H1 (cell line): ENCODE measurements around the gene DLX4. TPM values are rescaled to one million over a fixed set of nuclear protein-coding genes. Genes with fewer than 3 reads are reported as not detected.

Experiments used
- CTCF ChIA-PET: fragments of 300-600 bp; sonication (Branson Sonifier 250); formaldehyde crosslinking; loops from one replicate; lab custom pipeline; 2021; ENCODE audit not compliant: partially characterized antibody; lab: Charles Lee
- POLR2A ChIA-PET: fragments of 300-600 bp; sonication (Branson Sonifier 250); formaldehyde crosslinking; loops from one replicate; lab custom pipeline; 2021; ENCODE audit warnings: inconsistent platforms; ENCODE audit not compliant: partially characterized antibody; lab: Charles Lee
- DNase-seq, 2 experiments: peaks; one replicate each; pipeline versions ENCODE4 v3.0.0 to v3.0.0-alpha.2; 2010 to 2022; ENCODE audit warnings: low spot score in 2 of 2, low read depth in 1 of 2, mixed read lengths in 1 of 2
- FAIRE-seq: peaks from 2 replicates; lab custom pipeline; 2011; peaks lifted over from hg19 to GRCh38; lab: Jason Lieb, UNC
- H2AFZ ChIP-seq: 2 replicates; pipeline ENCODE4 v1.8.1; 2012; ENCODE audit warnings: low read length, inconsistent platforms
- H2AK5ac ChIP-seq: 2 replicates; pipeline ENCODE4 v1.6.1; 2013; ENCODE audit warnings: low read depth, low read length
- H2BK120ac ChIP-seq: replicated peaks from 2 replicates; pipeline ENCODE3; 2013; ENCODE audit warnings: low read depth, low read length, inconsistent platforms
- H2BK12ac ChIP-seq: 2 replicates; pipeline ENCODE4 v1.6.1; 2013; ENCODE audit warnings: low read depth, low read length
- H2BK15ac ChIP-seq: 2 replicates; pipeline ENCODE4 v1.6.1; 2013; ENCODE audit warnings: low read length
- H2BK20ac ChIP-seq: 2 replicates; pipeline ENCODE4 v1.6.1; 2013; ENCODE audit warnings: low read length
- H2BK5ac ChIP-seq: 2 replicates; pipeline ENCODE4 v1.6.1; 2013; ENCODE audit warnings: low read depth, low read length
- H3K14ac ChIP-seq: 2 replicates; pipeline ENCODE4 v1.6.1; 2013; ENCODE audit warnings: inconsistent platforms; ENCODE audit not compliant: insufficient read length
- H3K18ac ChIP-seq: 2 replicates; pipeline ENCODE4 v1.6.1; 2013; ENCODE audit warnings: low read length; ENCODE audit errors: extremely low read depth
- H3K23ac ChIP-seq: 2 replicates; pipeline ENCODE4 v1.6.1; 2013; ENCODE audit warnings: inconsistent platforms; ENCODE audit not compliant: insufficient read length
- H3K23me2 ChIP-seq: 2 replicates; pipeline ENCODE4 v1.6.1; 2013; ENCODE audit warnings: low read depth, low read length
- H3K27ac ChIP-seq: 2 replicates; pipeline ENCODE4 v1.6.1; 2011; ENCODE audit warnings: low read depth, low read length, inconsistent platforms
- H3K27me3 ChIP-seq, 4 experiments: replicated peaks in 1 of 4; 1 replicate in 1 of 4; 2 replicates in 3 of 4; pipeline versions ENCODE4 v1.6.1 to v1.8.1; 2011 to 2013; ENCODE audit warnings: low read length in 3 of 4, mild to moderate bottlenecking in 3 of 4, inconsistent platforms in 2 of 4, mixed read lengths in 2 of 4, moderate library complexity in 1 of 4; ENCODE audit not compliant: control insufficient read depth in 3 of 4, insufficient read depth in 3 of 4; ENCODE audit errors: extremely low read depth in 1 of 4
- H3K36me3 ChIP-seq, 4 experiments: 2 replicates each; pipeline versions ENCODE4 v1.6.1 to v1.8.1; 2011 to 2013; ENCODE audit warnings: mild to moderate bottlenecking in 4 of 4, low read length in 3 of 4, moderate library complexity in 2 of 4, control low read depth in 1 of 4, inconsistent platforms in 1 of 4; ENCODE audit not compliant: insufficient read depth in 4 of 4, control insufficient read depth in 2 of 4
- H3K4ac ChIP-seq: replicated peaks from 2 replicates; pipeline ENCODE3; 2013; ENCODE audit warnings: low read length, low read depth, mixed read lengths, inconsistent platforms; ENCODE audit not compliant: insufficient read length
- H3K4me1 ChIP-seq, 4 experiments: replicated peaks in 1 of 4; 1 replicate in 1 of 4; 2 replicates in 3 of 4; pipeline versions ENCODE4 v1.6.1 to v1.8.1; 2011 to 2013; ENCODE audit warnings: low read length in 3 of 4, inconsistent platforms in 2 of 4, mixed read lengths in 1 of 4; ENCODE audit not compliant: insufficient read depth in 4 of 4, control insufficient read depth in 3 of 4
- H3K4me2 ChIP-seq, 2 experiments: 2 replicates each; pipeline versions ENCODE4 v1.6.1 to v1.8.1; 2011 to 2013; ENCODE audit warnings: low read depth in 2 of 2, low read length in 2 of 2, control low read depth in 1 of 2, inconsistent platforms in 1 of 2, mild to moderate bottlenecking in 1 of 2; ENCODE audit not compliant: insufficient read depth in 1 of 2
- H3K4me3 ChIP-seq, 4 experiments: fragments of 200-600, 300-600 bp in 1 of 4; sonication (generic), shearing (Covaris generic), sonication (Bioruptor Twin) in 1 of 4; 2 replicates each; pipeline versions ENCODE4 v1.5.1 to v1.8.1; 2011 to 2016; ENCODE audit warnings: low read length in 4 of 4, low read depth in 3 of 4, control low read depth in 2 of 4, inconsistent platforms in 2 of 4, mild to moderate bottlenecking in 2 of 4, mixed read lengths in 1 of 4, moderate library complexity in 1 of 4; ENCODE audit not compliant: insufficient read depth in 2 of 4; ENCODE audit errors: extremely low read depth in 1 of 4
- H3K56ac ChIP-seq: replicated peaks from 2 replicates; pipeline ENCODE3; 2013; ENCODE audit warnings: low read depth, mild to moderate bottlenecking, mixed read lengths, low read length, inconsistent platforms; ENCODE audit not compliant: insufficient read length
- H3K79me1 ChIP-seq: 2 replicates; pipeline ENCODE4 v1.6.1; 2013; ENCODE audit warnings: low read depth, low read length, control low read depth
- H3K79me2 ChIP-seq, 2 experiments: 2 replicates each; pipeline versions ENCODE4 v1.6.1 to v1.8.1; 2012 to 2013; ENCODE audit warnings: low read length in 2 of 2, mild to moderate bottlenecking in 2 of 2, inconsistent platforms in 1 of 2; ENCODE audit not compliant: insufficient read depth in 2 of 2, control insufficient read depth in 1 of 2
- H3K9ac ChIP-seq, 4 experiments: replicated peaks in 1 of 4; 1 replicate in 1 of 4; 2 replicates in 3 of 4; pipeline versions ENCODE4 v1.6.1 to v1.8.1; 2011 to 2013; ENCODE audit warnings: low read depth in 3 of 4, low read length in 3 of 4, control low read depth in 2 of 4, mild to moderate bottlenecking in 2 of 4, moderate library complexity in 2 of 4, inconsistent platforms in 1 of 4; ENCODE audit errors: extremely low read depth in 1 of 4
- H3K9me3 ChIP-seq, 2 experiments: 2 replicates each; pipeline versions ENCODE4 v1.6.1 to v1.8.1; 2012 to 2013; ENCODE audit warnings: mild to moderate bottlenecking in 2 of 2, moderate library complexity in 2 of 2, control low read depth in 1 of 2, inconsistent platforms in 1 of 2, low read depth in 1 of 2, low read length in 1 of 2, mixed read lengths in 1 of 2; ENCODE audit not compliant: insufficient read depth in 2 of 2
- H4K20me1 ChIP-seq, 2 experiments: replicated peaks in 1 of 2; 2 replicates each; pipeline versions ENCODE3 to v1.8.1; 2011 to 2013; ENCODE audit warnings: inconsistent platforms in 2 of 2, low read length in 2 of 2, mild to moderate bottlenecking in 1 of 2; ENCODE audit not compliant: insufficient read depth in 2 of 2, control insufficient read depth in 1 of 2
- H4K5ac ChIP-seq: 2 replicates; pipeline ENCODE4 v1.6.1; 2013; ENCODE audit warnings: low read length, low read depth, mixed read lengths, inconsistent platforms; ENCODE audit not compliant: insufficient read length
- H4K8ac ChIP-seq: 2 replicates; pipeline ENCODE4 v1.8.0; 2013; ENCODE audit warnings: mild to moderate bottlenecking, moderate library complexity, low read length, inconsistent platforms; ENCODE audit not compliant: insufficient read depth; ENCODE audit errors: extremely low read depth
- H4K91ac ChIP-seq: replicated peaks from 2 replicates; pipeline ENCODE3; 2013; ENCODE audit warnings: low read length, mixed read lengths, inconsistent platforms; ENCODE audit not compliant: insufficient read length
- BCL11A ChIP-seq, 2 experiments: IDR thresholded peaks; one replicate each; pipeline ENCODE4 v1.6.1; 2011; ENCODE audit warnings: low read depth in 2 of 2, low read length in 2 of 2, mild to moderate bottlenecking in 2 of 2
- CBX5 ChIP-seq: fragments of 300-800, 300-1000 bp; sonication (generic); IDR thresholded peaks from 2 replicates; pipeline ENCODE4 v1.7.1; 2016; ENCODE audit warnings: antibody characterized with exemption, low read length, low read depth
- HDAC2 ChIP-seq, 2 experiments: fragments of 300-600 bp in 1 of 2; sonication (generic) in 1 of 2; IDR thresholded peaks; 2 replicates each; pipeline ENCODE4 v1.6.1; 2011 to 2012; ENCODE audit warnings: low read depth in 2 of 2, low read length in 2 of 2, mild to moderate bottlenecking in 2 of 2, moderate library complexity in 2 of 2, borderline replicate concordance in 1 of 2, inconsistent platforms in 1 of 2
- KDM1A ChIP-seq: fragments of 200-600, 300-600 bp; sonication (generic); IDR thresholded peaks from 2 replicates; pipeline ENCODE4 v1.7.1; 2016; ENCODE audit warnings: mild to moderate bottlenecking, low read length, borderline replicate concordance
- RAD21 ChIP-seq, 2 experiments: IDR thresholded peaks in 1 of 2; conservative IDR thresholded peaks in 1 of 2; 2 replicates each; pipeline ENCODE4 v1.6.1; 2011; ENCODE audit warnings: low read depth in 2 of 2, low read length in 2 of 2, improper control_type of control experiment in 1 of 2, inconsistent platforms in 1 of 2, mild to moderate bottlenecking in 1 of 2, moderate library complexity in 1 of 2
- SIX5 ChIP-seq: IDR thresholded peaks from 2 replicates; pipeline ENCODE4 v1.6.1; 2011; ENCODE audit warnings: mild to moderate bottlenecking, low read depth, low read length
- SRF ChIP-seq: IDR thresholded peaks from 2 replicates; pipeline ENCODE4 v1.6.1; 2011; ENCODE audit warnings: mild to moderate bottlenecking, low read depth, low read length, moderate library complexity
- TAF1 ChIP-seq: IDR thresholded peaks from 2 replicates; pipeline ENCODE4 v1.6.1; 2011; ENCODE audit warnings: mild to moderate bottlenecking, low read depth, low read length
- TBP ChIP-seq: IDR thresholded peaks from 2 replicates; pipeline ENCODE4 v1.6.1; 2011; ENCODE audit warnings: low read depth, low read length, improper control_type of control experiment
- TCF12 ChIP-seq: IDR thresholded peaks from 2 replicates; pipeline ENCODE4 v1.6.1; 2011; ENCODE audit warnings: low read depth, mild to moderate bottlenecking, low read length
- WGBS, 2 experiments: shearing (Covaris generic) in 1 of 2; methylation state at CpG; one replicate each; pipeline versions ENCODE4 v1.1.6 to v1.1.7; 2013 to 2015; ENCODE audit warnings: low lambda C conversion rate in 2 of 2, mixed read lengths in 2 of 2, inconsistent platforms in 1 of 2, low coverage in 1 of 2, missing lambda C conversion rate in 1 of 2; ENCODE audit not compliant: insufficient replicate concordance in 2 of 2, insufficient coverage in 1 of 2, insufficient read length in 1 of 2; ENCODE audit errors: extremely low coverage in 1 of 2, missing lambda C conversion rate in 1 of 2; 5-methylcytosine and 5-hydroxymethylcytosine counted together
- polyA plus RNA-seq, 7 experiments: library from polyadenylated mRNA; depleted of rRNA in 3 of 7; stranded (reverse) in 5 of 7; unstranded in 2 of 7; fragments of >200 nt in 5 of 7; fragments of 200-250 nt in 2 of 7; gene quantifications; 1 replicate in 5 of 7; 2 replicates in 1 of 7; 4 replicates in 1 of 7; pipeline versions ENCODE4 v1.2.1 to v1.2.3, GENCODE V29; 2011 to 2013; ENCODE audit warnings: missing spikeins in 2 of 7, mixed read lengths in 2 of 7
- total RNA-seq: library from RNA; stranded (reverse); fragmentation: NEBNext Ultra II Directional; extraction: Animal tissue kit (Norgen Biotek cat#: 25700); gene quantifications from 2 replicates; pipeline ENCODE4 v1.2.1, GENCODE V29; 2021

DLX4 gene
- total and polyA plus RNA-seq, 2 of the 8 experiments (the other 6 are each of a cell fraction or from before 2014, with no cell fraction given) = 0.67 to 0.80 TPM

DNA sequence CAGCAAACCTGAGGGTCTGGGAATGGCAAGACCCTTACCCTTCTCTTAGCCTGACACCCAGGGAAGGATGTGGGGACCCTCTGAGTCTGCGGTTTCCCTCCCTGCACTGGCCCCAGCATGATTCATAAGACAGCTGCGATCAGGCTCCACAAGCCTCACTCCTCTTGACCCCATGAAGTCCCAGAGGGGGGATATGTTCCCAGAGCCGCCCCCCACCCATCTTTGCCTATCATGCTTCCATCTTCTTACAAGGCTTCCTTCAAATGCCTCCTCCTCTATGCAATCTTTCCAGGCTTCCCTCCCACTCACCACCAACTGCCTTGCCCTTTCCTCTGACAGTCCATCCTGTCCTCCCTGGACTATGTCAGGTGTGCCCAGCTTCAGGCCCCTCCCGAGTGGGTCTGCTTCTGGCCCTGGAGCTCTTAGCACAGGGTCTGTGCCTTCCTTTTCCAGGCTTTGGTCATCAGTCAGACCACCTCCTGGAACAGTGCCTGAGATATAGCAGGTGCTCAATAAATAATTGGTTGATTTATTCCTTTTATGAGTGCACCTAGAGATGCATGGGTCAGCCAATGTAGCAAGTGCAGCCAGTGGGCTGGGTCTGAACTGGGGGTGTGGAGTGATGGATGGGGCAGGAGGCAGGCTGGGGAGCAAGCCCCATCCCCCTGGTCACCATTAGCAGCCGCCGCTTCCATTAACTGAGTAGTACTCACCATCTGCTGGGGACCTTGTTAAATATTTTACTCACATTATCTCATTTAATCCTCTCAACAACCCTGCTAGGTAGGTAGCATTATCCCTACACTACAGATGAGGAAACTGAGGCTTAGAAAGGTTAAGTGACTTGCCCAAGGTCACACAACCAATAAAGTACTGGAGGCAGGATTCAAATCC, 17.7 kb downstream of the DLX4 start:
- Histone ChIP-seq H3K23ac (no peak overlapping the region), H3K27me3 (peaks cover 19 to 59% (median 52%) of the 10 kb centered on the region in 4 experiments), H3K4me2 (no peak overlapping the region), H3K14ac (no peak overlapping the region), H3K56ac (no peak overlapping the region), H3K4me1 (peaks cover 0 to 13% (median 10%) of the 10 kb centered on the region in 4 experiments; a peak in 5 of 7 replicates), H2AFZ (no peak overlapping the region), H3K4me3 (no peak overlapping the region), H3K36me3 (no peaks in the 10 kb centered on the region), H4K20me1 (no peaks in the 10 kb centered on the region), H3K23me2 (no peaks in the 10 kb centered on the region; the same call in 1 of the 2 replicates), H2BK15ac (no peak overlapping the region), H2BK20ac (no peak overlapping the region), H4K8ac (no peak overlapping the region), H3K9ac (no peak overlapping the region), H3K79me2 (no peaks in the 10 kb centered on the region)
- CTCF ChIA-PET = interaction anchor here (1.4 to 18.5 kb wide), 13 partner anchors 10 to 278 kb away, joined by 3 to 547 read pairs (median 6); partner anchors contain the start of genes DLX3 and TAC4
- 81% methylated on average over 6 of the region's 6 CpGs; no CpG with 5 or more reads in 1 of the 2 experiments for WGBS, 2 experiments
- TF ChIP-seq TAF1 (no peak), HDAC2 (IDR thresholded peaks at IDR 0.05; ENCODE audit: borderline replicate concordance in 1 of 2, low read depth in 2 of 2, low read length in 2 of 2) (no peak), RAD21 (IDR thresholded peaks at IDR 0.05 in 1 of 2, conservative IDR thresholded peaks at IDR 0.05 in 1 of 2; ENCODE audit: low read depth in 2 of 2, low read length in 2 of 2) (no peak), SRF (no peak), CBX5 (no peak), SIX5 (no peak), TCF12 (no peak), BCL11A (IDR thresholded peaks at IDR 0.05; ENCODE audit: low read depth in 2 of 2, low read length in 2 of 2) (no peak), TBP (no peak), KDM1A (no peak)
- TF ChIP-seq, all 59 proteins: peak for 0
- H4K5ac ChIP-seq = no peak overlapping the region
- no peak for FAIRE-seq
- H3K79me1 ChIP-seq = no peaks in the 10 kb centered on the region
- no peak overlapping the region for H2BK120ac ChIP-seq
- H2BK5ac ChIP-seq = no peak overlapping the region
- H3K18ac ChIP-seq = 0 out of 2 replicates have a peak overlapping the region, but pooled peaks have one; percentile 40
- DNase-seq = no peak
- no peak overlapping the region; the same call in 1 of the 2 replicates for H2AK5ac ChIP-seq
- H3K9me3 ChIP-seq = no peaks in the 10 kb centered on the region
- no peak overlapping the region for H2BK12ac ChIP-seq
- no peak overlapping the region for H3K4ac ChIP-seq
- no peak overlapping the region for H3K27ac ChIP-seq
- H4K91ac ChIP-seq = no peak overlapping the region
- POLR2A ChIA-PET = interaction anchor here (1.1 to 1.9 kb wide), 5 partner anchors 8 to 122 kb away, joined by 3 to 4 read pairs (median 4); partner anchors contain the start of gene DLX3
